GM19193 (cell line): ENCODE results near the gene ZEB1.

Experiments used
- POLR2A ChIP-seq: IDR thresholded peaks from 4 replicates; pipeline ENCODE4 v1.6.1; 2011; ENCODE audit not compliant: insufficient read depth, insufficient read length; ENCODE audit errors: extremely low read depth

The ZEB1 gene

DNA sequence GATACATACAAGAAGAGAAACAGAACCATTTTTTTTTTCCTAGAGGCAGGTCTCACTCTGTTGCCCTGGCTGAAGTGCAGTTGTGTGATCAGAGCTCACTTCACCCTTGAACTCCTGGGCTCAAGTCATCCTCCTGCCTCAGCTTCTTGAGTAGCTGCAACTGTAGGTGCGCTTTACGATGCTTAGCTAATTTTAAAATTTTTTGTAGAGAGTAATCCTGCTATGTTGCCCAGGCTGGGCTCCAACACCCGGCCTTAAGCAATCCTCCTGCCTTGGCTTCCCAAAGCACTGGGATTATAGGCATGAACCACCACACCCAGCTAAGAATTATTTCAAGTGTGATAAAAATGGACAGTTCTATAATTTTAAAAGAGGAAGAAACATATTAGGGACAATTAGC is 5.6 kb upstream of the ZEB1 start:
- TF ChIP-seq POLR2A, result no peak

DNA sequence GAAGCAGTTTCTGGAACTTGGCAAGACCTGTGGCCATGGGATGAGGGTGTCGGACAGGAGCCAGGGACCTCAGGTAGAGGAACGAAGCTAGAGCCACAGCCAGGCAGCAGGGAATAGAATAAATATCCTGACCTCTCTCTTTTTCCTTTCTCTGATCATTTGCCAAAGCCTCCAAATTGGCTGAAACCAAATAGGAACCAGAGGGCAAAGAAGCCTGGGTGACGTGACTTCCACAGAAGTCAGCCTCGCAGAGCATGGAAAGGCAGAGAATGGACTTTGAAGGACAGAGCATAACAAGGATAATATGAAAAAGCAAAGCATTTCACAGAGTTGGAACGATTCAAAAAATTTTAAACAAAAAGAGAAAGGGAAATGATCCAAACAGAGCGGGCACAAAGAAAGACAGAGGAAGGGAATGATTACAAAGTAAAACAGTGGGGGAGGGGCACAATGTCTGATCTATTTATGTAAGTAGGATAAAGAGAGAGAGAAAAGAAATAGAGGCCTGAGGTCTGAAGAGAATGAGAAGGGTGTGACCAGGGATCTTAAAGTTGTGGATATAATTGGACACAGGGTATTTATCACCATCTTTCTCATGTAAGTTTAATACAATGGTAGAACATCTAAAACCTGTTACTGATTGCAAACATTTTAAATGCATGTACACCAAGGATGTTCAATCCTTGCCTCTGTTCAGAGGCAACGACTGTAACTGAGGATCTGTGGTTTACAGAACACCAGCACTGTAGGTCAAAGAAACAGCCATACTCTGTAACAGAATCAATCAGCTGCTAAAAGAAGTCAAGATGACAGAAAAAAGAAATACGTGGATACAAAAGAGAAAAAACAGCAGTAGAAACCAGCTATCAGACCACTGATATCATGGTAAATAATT is 4.5 kb upstream of the ZEB1 start:
- TF ChIP-seq POLR2A, result no peak

DNA sequence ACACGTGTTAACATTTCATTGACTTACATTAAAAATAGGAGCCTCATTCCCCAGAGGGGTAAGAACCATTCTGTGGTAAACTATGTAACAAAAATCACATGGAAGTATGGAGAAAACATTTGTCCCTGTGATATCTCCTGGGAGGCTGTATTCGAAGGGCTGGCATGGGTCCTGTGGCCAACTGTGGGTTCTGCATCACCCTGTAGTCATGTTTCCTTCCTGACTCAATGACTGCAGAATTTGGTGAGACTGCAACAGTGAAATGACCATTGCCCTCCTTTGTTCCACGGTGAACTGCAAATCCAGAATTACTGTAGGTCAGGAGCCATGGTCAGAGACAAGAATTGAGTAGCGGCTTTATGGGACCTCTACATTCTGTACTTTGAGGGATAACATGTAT is 3.6 kb upstream of the ZEB1 start:
- TF ChIP-seq POLR2A, result no peak

DNA sequence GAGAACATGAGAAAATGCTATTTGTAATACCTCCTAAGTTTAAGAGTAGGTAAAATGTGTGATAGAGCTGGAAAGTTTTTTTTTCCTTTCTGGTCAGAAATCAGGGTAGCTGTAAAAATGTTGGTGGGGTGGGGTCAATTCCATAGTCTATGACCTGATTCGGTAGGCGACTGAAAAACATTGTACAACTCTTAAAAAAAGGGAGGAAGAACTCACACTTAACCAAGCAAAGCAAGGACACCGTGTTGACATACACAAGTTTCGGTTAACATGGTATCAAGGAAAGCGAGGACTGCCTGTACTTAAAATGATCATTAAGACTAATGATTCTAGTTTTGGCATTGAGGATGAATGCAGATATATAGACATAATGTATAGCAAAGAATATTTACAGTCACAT is 1.8 kb upstream of the ZEB1 start:
- TF ChIP-seq POLR2A, result no peak

DNA sequence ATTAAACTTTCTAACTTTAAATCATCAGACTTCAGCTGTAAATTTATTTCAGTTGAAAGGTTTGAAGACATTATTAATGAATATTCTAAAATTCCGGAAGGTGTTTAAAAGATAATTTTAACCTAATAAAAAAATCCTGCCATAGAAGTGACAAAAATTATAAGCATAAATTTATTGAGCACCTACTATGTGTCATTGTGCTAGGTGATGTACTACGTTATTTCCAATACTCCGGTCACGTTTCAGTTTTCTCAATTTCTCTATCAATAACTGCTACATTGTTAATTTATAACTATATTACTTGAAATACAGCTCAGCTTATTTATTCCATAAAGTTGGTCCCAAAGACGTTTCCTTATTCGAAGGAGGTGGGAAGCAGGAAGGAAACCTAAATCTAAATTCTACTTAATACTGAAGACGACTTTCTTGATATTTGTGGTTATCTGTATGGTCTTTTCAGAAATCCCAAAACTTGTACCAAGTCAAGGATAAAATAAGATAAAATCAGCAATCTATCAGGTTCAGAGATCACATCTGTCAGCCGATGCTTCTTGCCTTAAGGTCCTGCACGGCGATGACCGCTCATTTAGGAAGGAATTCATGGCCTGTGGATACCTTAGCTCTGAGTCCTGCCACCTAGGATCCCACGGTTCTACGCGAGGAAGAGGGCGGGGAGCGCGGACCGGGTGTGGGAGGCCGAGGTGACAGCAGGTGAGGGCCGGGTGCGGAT is 1.2 kb upstream of the ZEB1 start:
- TF ChIP-seq POLR2A, result no peak

DNA sequence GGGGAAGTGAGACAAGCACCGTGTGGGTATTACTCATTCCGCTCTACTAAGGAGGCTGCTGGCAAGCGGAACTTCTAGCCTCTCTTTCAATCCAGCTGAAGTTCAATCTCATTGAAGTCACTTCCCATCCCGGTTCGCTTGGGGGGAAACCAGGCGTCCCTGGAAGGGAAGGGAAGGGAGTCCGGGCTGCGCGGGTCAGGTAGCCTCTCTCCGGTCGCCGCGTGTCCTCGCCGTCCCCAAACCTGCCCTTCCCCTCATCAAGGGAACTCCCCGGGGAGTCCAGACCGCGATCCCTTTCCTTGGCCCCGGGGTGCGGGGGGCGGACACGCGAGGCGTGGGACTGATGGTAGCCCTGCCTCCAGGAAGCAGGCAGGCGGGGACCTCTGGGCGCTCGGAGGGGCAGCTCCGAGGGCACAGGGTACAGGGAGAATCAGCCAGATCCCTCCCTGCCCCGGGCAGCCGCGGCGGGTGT is 598 bp upstream of the ZEB1 start:
- TF ChIP-seq POLR2A, result peak; percentile 73

DNA sequence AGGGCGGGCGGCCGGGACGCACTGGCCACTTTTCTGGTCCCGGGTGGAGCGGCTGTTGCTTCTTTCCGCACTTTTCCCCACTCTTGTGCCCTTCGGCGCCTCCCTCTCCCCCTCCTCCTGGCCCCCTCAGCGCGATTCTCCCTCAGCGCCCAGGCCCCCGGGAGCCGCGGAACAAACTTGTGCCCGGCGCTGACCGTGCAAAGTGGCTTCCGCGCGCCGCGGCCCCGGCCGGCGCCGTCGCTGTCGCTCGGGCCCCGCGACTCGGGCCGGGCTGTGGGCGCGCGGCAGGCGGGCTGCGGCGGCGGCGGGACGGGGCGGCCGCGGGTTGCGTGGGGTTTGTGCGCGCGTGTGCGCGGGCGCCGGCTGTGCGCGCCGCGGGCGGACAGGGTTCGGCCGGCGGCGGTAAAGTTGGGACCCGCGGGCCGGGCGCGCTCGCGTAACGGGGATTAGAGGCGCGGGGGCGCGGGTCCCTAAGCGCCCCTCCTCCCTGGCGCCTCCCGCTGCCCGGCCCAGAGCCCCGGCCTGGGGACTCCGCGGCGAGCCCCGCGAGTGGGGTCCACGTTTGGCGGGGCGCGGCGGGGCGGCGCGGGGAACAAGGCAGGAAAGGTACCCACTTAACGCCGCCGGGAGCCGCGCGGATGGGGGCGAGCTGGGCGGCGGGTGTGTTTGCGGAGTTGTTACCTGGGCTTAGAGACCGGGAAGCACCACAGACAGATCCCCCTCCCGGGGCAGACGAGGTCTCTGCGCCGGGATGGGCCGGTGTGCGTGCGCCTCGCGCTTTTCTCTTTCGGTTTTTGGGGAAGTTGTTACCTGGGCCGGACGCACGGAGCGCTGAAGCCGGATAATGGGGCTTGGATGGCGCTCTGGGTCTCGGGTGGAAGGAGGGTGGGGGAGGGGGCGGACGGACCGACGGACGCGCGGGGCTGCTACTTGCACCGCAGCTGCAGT is 860 bp downstream of the ZEB1 start:
- TF ChIP-seq POLR2A, result peak; percentile 51

DNA sequence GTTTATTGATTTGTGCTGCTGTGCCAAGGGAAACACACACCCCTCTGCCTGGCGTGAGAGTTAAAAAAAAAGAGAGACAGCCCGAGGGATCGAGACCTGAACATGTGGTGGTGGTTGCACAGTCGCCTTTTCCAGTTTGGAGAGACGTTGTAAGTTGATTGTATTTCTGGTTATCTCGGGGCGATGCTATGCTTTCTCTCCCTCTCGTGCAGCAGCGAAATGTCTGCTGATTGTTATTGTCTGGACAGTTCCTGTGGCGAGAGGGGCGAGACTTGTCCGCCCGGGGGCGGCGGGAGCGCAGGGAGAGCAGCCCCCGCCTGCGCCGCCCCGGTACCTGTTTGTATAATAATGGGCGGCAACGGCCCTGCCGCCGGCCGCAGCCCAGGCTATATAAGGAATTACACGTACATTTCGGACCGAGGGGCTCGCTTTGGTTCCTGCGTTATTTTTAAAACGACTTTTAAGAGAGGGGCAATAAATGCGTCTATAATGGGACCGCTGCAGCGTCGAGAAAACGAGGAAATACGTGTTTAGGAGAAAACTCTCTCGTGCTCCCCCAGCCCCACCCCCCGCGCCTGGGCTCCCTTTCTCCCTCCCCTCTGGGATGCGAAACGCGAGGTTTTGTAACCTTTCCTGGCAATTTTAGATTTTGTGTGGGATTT is 1.7 kb downstream of the ZEB1 start:
- no peak for TF ChIP-seq POLR2A

DNA sequence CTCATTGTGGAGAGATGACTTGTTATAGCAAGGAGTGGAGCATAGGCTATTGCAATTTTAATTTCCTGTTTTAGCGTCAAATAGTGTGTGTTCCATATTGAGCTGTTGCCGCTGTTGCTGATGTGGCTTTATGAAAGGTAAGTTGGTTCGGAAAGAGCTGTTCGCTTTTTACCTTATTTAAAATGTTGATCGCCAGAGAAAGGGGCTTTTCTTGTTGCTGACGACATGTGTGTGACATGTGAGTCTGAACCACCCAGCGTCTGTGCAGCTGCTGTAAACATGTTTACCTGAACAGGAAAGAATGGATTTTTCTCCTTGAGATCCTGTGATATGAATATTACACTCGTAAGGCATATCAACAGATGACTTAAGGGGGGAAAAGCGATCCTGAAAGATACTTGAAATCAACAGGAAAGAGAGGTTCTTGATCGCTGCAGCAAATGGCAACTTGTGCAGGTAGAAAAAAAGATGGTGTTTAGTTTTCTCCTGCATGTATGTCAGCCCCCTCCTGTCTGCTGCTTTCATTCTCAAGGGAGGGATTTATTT is 2.5 kb downstream of the ZEB1 start:
- no peak for TF ChIP-seq POLR2A

DNA sequence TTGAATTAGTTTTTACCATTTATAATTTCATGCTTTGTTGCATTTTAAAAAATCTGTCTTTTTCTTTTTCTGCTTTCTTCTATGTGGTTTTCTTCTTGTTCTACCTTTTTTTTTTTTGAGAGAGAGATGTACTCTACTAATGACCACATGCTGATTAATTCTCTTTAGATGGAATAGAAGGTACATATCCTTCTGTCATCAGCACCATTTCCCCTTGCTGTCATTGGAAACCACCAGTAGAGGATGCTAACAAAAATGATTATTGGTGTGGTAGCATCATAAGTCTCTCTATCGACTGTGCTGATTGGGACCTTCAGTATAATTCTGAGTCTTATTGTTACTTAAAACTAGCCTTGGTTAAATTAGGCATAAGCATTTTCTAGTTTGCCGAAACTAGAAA is 3.6 kb downstream of the ZEB1 start:
- no peak for TF ChIP-seq POLR2A

DNA sequence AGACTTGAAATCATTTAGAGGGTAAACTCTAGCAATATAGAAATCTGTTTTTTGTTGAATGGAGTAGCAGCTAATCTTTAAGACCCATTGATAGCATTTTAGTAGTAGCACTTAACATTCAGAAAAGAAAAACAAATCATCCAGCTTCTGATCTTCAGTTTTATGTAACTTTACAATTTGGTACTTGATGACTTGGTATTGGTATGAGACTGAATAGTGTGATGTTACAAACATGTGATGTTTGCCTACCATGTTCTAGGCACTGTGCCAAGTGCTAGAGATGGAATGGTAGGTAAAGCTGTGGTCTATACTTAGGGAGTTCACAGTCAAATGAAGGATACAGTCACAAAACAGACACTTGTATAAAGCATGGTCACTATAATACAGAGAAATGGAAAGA is 21.3 kb downstream of the ZEB1 start:
- no peak for TF ChIP-seq POLR2A

DNA sequence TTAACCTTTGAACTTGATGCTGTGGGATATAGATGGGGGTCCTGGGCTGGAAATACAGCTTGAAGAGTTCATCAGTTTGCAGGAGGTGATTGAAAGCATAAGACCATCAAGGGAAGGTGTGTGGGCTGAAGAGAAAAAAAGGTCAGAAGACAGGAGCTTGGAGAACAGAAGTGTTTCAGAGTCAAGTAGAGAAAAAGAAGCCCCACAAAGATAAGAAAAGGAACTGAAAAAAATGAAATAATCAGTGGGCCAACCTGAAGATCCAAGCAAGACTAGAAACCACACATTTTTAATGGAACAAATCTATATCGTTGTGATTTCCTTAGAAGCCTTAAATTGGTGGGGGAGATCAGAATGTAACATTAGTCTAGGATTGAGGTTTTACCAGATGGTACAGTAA is 22.5 kb downstream of the ZEB1 start:
- TF ChIP-seq POLR2A, result no peak

DNA sequence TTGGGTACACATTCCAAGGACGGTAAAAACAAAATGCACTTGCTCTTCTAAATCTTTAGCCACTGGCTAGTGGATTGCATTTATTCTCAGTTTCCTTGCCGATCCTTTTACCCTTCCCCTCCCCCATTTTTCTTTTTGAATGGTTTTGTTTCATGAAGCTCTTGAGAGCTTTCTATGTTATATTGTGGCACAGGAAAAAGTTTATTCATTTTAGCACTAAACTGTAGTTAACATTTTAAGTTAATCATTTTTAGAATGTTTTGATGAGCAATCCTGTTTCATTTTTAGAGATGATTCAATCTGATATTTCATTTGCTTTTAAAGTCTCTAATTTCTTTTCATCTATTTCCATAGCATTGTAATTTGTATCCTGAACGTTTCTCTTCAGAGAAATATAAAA is 24.0 kb downstream of the ZEB1 start:
- no peak for TF ChIP-seq POLR2A

DNA sequence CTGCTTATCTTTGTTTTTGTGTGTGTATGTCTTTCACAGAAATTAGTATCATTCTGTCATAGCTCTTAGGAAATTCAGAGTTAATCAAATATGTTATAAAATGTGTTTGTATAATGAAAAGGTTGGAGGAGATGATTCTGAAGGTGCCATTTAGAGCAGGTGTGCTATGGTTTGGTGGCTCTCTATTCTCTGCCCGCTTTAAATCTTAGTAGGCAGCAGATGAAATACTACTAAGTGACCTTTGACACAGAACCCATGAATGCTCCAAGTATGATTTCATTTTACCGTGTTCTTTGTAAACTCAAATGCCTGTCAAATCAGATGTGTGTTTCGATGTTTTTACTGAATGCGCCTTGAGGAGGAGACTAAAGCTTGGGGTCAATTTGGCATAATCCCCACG is 24.5 kb downstream of the ZEB1 start:
- no peak for TF ChIP-seq POLR2A
